Measurements from ENCODE around the gene ZNF536. TPM values are rescaled to one million over a fixed set of nuclear protein-coding genes. Genes with fewer than 3 reads are reported as not detected.

Gene ZNF536
- total and polyA plus RNA-seq, 2 donors (not counting 3 experiments of a cell fraction or from before 2014, with no cell fraction given) = not detected

DNA sequence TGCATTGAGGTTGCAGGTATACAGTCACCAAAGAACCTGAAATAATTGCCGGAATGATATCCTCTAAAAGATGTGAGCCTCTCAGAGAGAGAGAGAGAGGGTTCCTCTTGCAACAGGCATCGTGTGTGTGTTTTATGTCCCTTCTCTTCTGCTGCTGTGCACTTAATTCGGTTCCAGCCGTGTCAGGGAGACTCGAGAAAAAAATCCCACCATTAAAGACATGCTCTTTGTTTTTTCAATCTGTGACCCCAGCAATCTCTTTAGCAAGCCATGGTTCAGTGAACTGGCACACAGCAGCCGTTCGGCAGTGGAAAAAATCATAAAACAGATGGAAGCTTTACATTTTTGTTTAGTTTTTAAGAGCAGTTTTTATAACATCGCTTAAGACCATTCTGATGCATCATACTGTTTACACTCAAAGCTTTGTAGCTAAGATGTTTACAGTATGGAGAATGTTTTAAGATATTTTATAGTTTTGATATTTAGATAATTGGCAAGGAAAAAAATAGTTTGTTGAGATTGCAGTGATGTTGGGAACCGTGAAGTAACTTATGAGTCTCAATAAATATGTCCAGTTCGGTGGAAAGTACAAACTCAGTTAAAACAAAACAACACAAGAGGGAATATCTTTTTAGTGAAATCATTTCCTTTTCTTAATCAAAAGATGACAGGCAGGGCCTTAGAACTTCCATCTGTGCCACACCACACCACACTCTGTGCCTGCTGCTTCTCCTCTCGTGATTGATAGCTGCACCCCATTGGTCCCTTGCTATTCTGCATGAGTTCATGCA, 31.2 kb upstream of the ZNF536 start:
- FAIRE-seq = no peak
- Histone ChIP-seq H3K9me1 (replicated peaks; ENCODE audit: control insufficient read depth, extremely low read depth, insufficient read depth, low read length) (no peaks in the 10 kb centered on the region), H4K20me1 (replicated peaks; ENCODE audit: control insufficient read depth, extremely low read depth, insufficient read depth, low read length) (no peaks in the 10 kb centered on the region), H3K9me3 (replicated peaks; ENCODE audit: control insufficient read depth, insufficient read depth, low read length) (peaks cover 5% of the 10 kb centered on the region), H3K27ac (ENCODE audit: insufficient read depth, low read depth, low read length) (no peak overlapping the region), H3K36me3 (ENCODE audit: control insufficient read depth in 2 of 2, extremely low read depth in 1 of 2, insufficient read depth in 2 of 2, low read length in 2 of 2) (no peaks in the 10 kb centered on the region), H3K27me3 (ENCODE audit: control insufficient read depth in 2 of 2, insufficient read depth in 2 of 2, low read length in 2 of 2) (no peaks in the 10 kb centered on the region), H3K4me2 (ENCODE audit: insufficient read depth, low read length) (no peak overlapping the region), H3K4me1 (ENCODE audit: control insufficient read depth, extremely low read depth, insufficient read depth, low read length) (no peaks in the 10 kb centered on the region), H3K79me2 (ENCODE audit: control insufficient read depth, insufficient read depth, low read length) (no peaks in the 10 kb centered on the region), H2AFZ (ENCODE audit: low read depth, low read length) (no peak overlapping the region), H3K4me3 (replicated peaks in 1 of 3; ENCODE audit: insufficient read depth in 1 of 3, low read depth in 1 of 3, low read length in 3 of 3) (no peak overlapping the region), H3K9ac (replicated peaks; ENCODE audit: extremely low read depth, insufficient read depth, low read length) (no peak overlapping the region)
- no peak for DNase-seq (ENCODE audit: low read depth, low spot score)
- intact Hi-C loops (cut with micrococcal nuclease) (no loop called here), dilution Hi-C loops (cut with MboI; ENCODE audit: extremely low pct_ligation_motif_present, low sequenced_read_pairs) (no loop called here)
- no TSS peak for BruUV-seq (replicated peaks)
- TF ChIP-seq POLR2AphosphoS5 (IDR thresholded peaks at IDR 0.05; ENCODE audit: insufficient read depth, low read depth, low read length) = no peak
- no peak for TF ChIP-seq JUN (IDR thresholded peaks at IDR 0.05; ENCODE audit: borderline replicate concordance, insufficient read depth, insufficient read length, low read depth)
- TF ChIP-seq POLR2A (IDR thresholded peaks at IDR 0.05; ENCODE audit: low read depth, low read length) = no peak
- TF ChIP-seq, protein P1, sequence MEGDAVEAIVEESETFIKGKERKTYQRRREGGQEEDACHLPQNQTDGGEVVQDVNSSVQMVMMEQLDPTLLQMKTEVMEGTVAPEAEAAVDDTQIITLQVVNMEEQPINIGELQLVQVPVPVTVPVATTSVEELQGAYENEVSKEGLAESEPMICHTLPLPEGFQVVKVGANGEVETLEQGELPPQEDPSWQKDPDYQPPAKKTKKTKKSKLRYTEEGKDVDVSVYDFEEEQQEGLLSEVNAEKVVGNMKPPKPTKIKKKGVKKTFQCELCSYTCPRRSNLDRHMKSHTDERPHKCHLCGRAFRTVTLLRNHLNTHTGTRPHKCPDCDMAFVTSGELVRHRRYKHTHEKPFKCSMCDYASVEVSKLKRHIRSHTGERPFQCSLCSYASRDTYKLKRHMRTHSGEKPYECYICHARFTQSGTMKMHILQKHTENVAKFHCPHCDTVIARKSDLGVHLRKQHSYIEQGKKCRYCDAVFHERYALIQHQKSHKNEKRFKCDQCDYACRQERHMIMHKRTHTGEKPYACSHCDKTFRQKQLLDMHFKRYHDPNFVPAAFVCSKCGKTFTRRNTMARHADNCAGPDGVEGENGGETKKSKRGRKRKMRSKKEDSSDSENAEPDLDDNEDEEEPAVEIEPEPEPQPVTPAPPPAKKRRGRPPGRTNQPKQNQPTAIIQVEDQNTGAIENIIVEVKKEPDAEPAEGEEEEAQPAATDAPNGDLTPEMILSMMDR (IDR thresholded peaks at IDR 0.05; ENCODE audit: extremely low read depth in 1 of 2, insufficient read depth in 1 of 2, low read depth in 1 of 2, low read length in 2 of 2) = no peak
- TF ChIP-seq MYC (IDR thresholded peaks at IDR 0.05; ENCODE audit: low read depth, low read length) = no peak
- TF ChIP-seq GATA2 (IDR thresholded peaks at IDR 0.05; ENCODE audit: insufficient read depth, insufficient read length, low read depth, low read length) = no peak
- no peak for TF ChIP-seq FOS (IDR thresholded peaks at IDR 0.05; ENCODE audit: borderline replicate concordance, insufficient read depth, low read length)
- TF ChIP-seq, protein P2, sequence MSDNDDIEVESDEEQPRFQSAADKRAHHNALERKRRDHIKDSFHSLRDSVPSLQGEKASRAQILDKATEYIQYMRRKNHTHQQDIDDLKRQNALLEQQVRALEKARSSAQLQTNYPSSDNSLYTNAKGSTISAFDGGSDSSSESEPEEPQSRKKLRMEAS (IDR thresholded peaks at IDR 0.05; ENCODE audit: insufficient read depth, insufficient read length) = no peak
- TF ChIP-seq EZH2 (IDR thresholded peaks at IDR 0.05; ENCODE audit: borderline replicate concordance, low read depth, low read length, severe bottlenecking) = no peak
- CTCF ChIA-PET = no interaction called here
- POLR2A ChIA-PET = no interaction called here
